Caco-2 (cell line): ENCODE results near the gene SUMO3. TPM values are rescaled to one million over a fixed set of nuclear protein-coding genes. Genes with fewer than 3 reads are reported as not detected.
"Not testable (repeated sequence)": the region's sequence is repeated elsewhere in the genome, so short reads cannot be mapped to it uniquely, and the experiment has no call there.

Source experiments
- BruUV-seq: library from RNA; stranded (reverse); fragments of 400-500 nt; replicated peaks from 2 replicates; lab custom pipeline; 2021; lab: Mats Ljungman, UMichigan
- CTCF ChIA-PET: fragments of 300-600 bp; sonication (Branson Sonifier 250); formaldehyde crosslinking; loops from one replicate; lab custom pipeline; 2022; ENCODE audit warnings: antibody characterized with exemption; lab: Charles Lee
- POLR2A ChIA-PET: fragments of 300-600 bp; sonication (Branson Sonifier 250); formaldehyde crosslinking; loops from one replicate; lab custom pipeline; 2022; ENCODE audit warnings: antibody characterized with exemption; lab: Charles Lee
- DNase-seq, 2 experiments: peaks; one replicate each; pipeline versions ENCODE4 v3.0.0 to v3.0.0-alpha.2; 2020 to 2022
- H3K27me3 ChIP-seq: replicated peaks from 2 replicates; pipeline ENCODE4 v1.6.0; 2011; ENCODE audit warnings: low read length; ENCODE audit not compliant: control insufficient read depth, insufficient read depth
- H3K36me3 ChIP-seq: 2 replicates; pipeline ENCODE4 v1.5.1; 2011; ENCODE audit warnings: low read length; ENCODE audit not compliant: control insufficient read depth, insufficient read depth
- H3K4me1 ChIP-seq: fragments of 250-450 bp; sonication (Bioruptor Pico); 2 replicates; pipeline ENCODE4 v1.5.1; 2020; ENCODE audit warnings: mild to moderate bottlenecking
- H3K4me3 ChIP-seq: 2 replicates; pipeline ENCODE4 v1.5.1; 2011; ENCODE audit warnings: low read depth, mild to moderate bottlenecking, control low read depth, low read length
- H3K9me3 ChIP-seq: fragments of 250-450 bp; sonication (Bioruptor Pico); 2 replicates; pipeline ENCODE4 v1.5.1; 2020; ENCODE audit warnings: mild to moderate bottlenecking, moderate library complexity
- H3K27ac Mint-ChIP-seq: one replicate; pipeline ENCODE4 v1.8.0; 2022; ENCODE audit warnings: mixed read lengths; ENCODE audit not compliant: unreplicated experiment
- H3K27me3 Mint-ChIP-seq: one replicate; pipeline ENCODE4 v1.8.0; 2022; ENCODE audit warnings: mixed read lengths; ENCODE audit not compliant: insufficient read depth, unreplicated experiment
- H3K36me3 Mint-ChIP-seq: one replicate; pipeline ENCODE4 v1.8.0; 2022; ENCODE audit warnings: mild to moderate bottlenecking, mixed read lengths; ENCODE audit not compliant: insufficient read depth, unreplicated experiment
- H3K4me1 Mint-ChIP-seq: one replicate; pipeline ENCODE4 v1.8.0; 2022; ENCODE audit warnings: low read depth, mixed read lengths; ENCODE audit not compliant: unreplicated experiment
- H3K4me3 Mint-ChIP-seq: one replicate; pipeline ENCODE4 v1.8.0; 2022; ENCODE audit warnings: mild to moderate bottlenecking, moderate library complexity, mixed read lengths; ENCODE audit not compliant: unreplicated experiment
- H3K9me3 Mint-ChIP-seq: one replicate; pipeline ENCODE4 v1.8.0; 2022; ENCODE audit warnings: mixed read lengths; ENCODE audit not compliant: unreplicated experiment
- CTCF ChIP-seq, 2 experiments: fragments of 200-600 bp in 1 of 2; IDR thresholded peaks; 1 replicate in 1 of 2; 2 replicates in 1 of 2; pipeline versions ENCODE4 v1.5.1 to v1.8.0; 2011 to 2022; ENCODE audit warnings: antibody characterized with exemption in 1 of 2, control low read depth in 1 of 2, inconsistent platforms in 1 of 2, low read depth in 1 of 2, low read length in 1 of 2, mild to moderate bottlenecking in 1 of 2, moderate library complexity in 1 of 2; ENCODE audit not compliant: insufficient read depth in 1 of 2, severe bottlenecking in 1 of 2, unreplicated experiment in 1 of 2
- intact Hi-C: fragments of 100-400 bp; cut with micrococcal nuclease; formaldehyde crosslinking; loops from one replicate; pipeline ENCODE4 v1.10.0; 2022; ENCODE audit not compliant: unreplicated experiment
- total RNA-seq: library from RNA; stranded (reverse); gene quantifications from 2 replicates; pipeline ENCODE4 v1.2.3, GENCODE V29; 2022

The SUMO3 gene
- total RNA-seq, 1 experiment from 2014 or later = 118 TPM

- H3K9me3 Mint-ChIP-seq = no peaks in the 10 kb centered on the region
- no peak overlapping the region for H3K27ac Mint-ChIP-seq
- no peak for TF ChIP-seq CTCF (IDR thresholded peaks at IDR 0.05; ENCODE audit: insufficient read depth in 1 of 2, low read depth in 1 of 2, low read length in 1 of 2, severe bottlenecking in 1 of 2, unreplicated experiment in 1 of 2)
- no peaks in the 10 kb centered on the region for H3K36me3 Mint-ChIP-seq
- no TSS peak for BruUV-seq
- Histone ChIP-seq H3K4me1 (peaks cover 10% of the 10 kb centered on the region), H3K36me3 (no peaks in the 10 kb centered on the region), H3K9me3 (no peaks in the 10 kb centered on the region; the same call in 1 of the 2 replicates), H3K27me3 (no peaks in the 10 kb centered on the region), H3K4me3 (no peak overlapping the region)
- H3K4me1 Mint-ChIP-seq = no peaks in the 10 kb centered on the region
- DNase-seq = no peak
- intact Hi-C loops = no loop called here
- no peaks in the 10 kb centered on the region for H3K27me3 Mint-ChIP-seq
- no peak overlapping the region for H3K4me3 Mint-ChIP-seq
- CTCF ChIA-PET = no interaction called here
- POLR2A ChIA-PET = no interaction called here
These were observed 16.5 kb upstream of the SUMO3 start for GRCh38 chr21:44834231-44834950.

GRCh38 chr21:44833663-44834062 is 15.8 kb upstream of the SUMO3 start:
- Mint-ChIP-seq H3K27me3 (no peaks in the 10 kb centered on the region), H3K4me3 (no peak overlapping the region), H3K36me3 (no peaks in the 10 kb centered on the region), H3K27ac (no peak overlapping the region), H3K4me1 (no peaks in the 10 kb centered on the region), H3K9me3 (peaks cover 5% of the 10 kb centered on the region)
- intact Hi-C loops = no loop called here
- Histone ChIP-seq H3K36me3 (no peaks in the 10 kb centered on the region), H3K27me3 (no peaks in the 10 kb centered on the region), H3K4me1 (peaks cover 10% of the 10 kb centered on the region), H3K9me3 (peaks cover 4% of the 10 kb centered on the region; the same call in 1 of the 2 replicates), H3K4me3 (no peak overlapping the region)
- no TSS peak for BruUV-seq
- TF ChIP-seq CTCF (IDR thresholded peaks at IDR 0.05; ENCODE audit: insufficient read depth in 1 of 2, low read depth in 1 of 2, low read length in 1 of 2, severe bottlenecking in 1 of 2, unreplicated experiment in 1 of 2) = no peak
- ChIA-PET CTCF (no interaction called here), POLR2A (no interaction called here)
- DNase-seq = no peak

GRCh38 chr21:44832516-44833255 is 14.8 kb upstream of the SUMO3 start:
- BruUV-seq, H3K9me3 ChIP-seq, H3K27me3 Mint-ChIP-seq, H3K4me3 ChIP-seq, POLR2A ChIA-PET, H3K4me3 Mint-ChIP-seq, H3K27me3 ChIP-seq, H3K27ac Mint-ChIP-seq, H3K36me3 ChIP-seq, H3K4me1 ChIP-seq, intact Hi-C loops, H3K36me3 Mint-ChIP-seq, CTCF ChIA-PET, H3K4me1 Mint-ChIP-seq, DNase-seq: not testable (repeated sequence)
- peaks cover 15% of the 10 kb centered on the region for H3K9me3 Mint-ChIP-seq
